Uterus (tissue), 4 donors: ENCODE data around the gene FERMT3. TPM values are rescaled to one million over a fixed set of nuclear protein-coding genes. Genes with fewer than 3 reads are reported as not detected.

Experiments
- DNase-seq, 2 donors: peaks; one replicate each; pipeline ENCODE4 v3.0.0-alpha.2; 2019 to 2020
- H3K27ac ChIP-seq, 2 donors: fragments of 200-600 bp; sonication (generic); 1 replicate in 1 of 2; 2 replicates in 1 of 2; pipeline ENCODE4 v1.5.1; 2016 to 2018
- H3K27me3 ChIP-seq, 2 donors: fragments of 200-600 bp; sonication (generic); one replicate each; pipeline ENCODE4 v1.5.1; 2018 to 2019; ENCODE audit warnings: control low read depth in 1 of 2
- H3K36me3 ChIP-seq, 2 donors: fragments of 200-600 bp; sonication (generic); one replicate each; pipeline ENCODE4 v1.5.1; 2019; ENCODE audit warnings: control low read depth in 1 of 2
- H3K4me1 ChIP-seq, 2 donors: fragments of 200-600 bp; sonication (generic); one replicate each; pipeline ENCODE4 v1.5.1; 2018 to 2019; ENCODE audit warnings: control low read depth in 1 of 2
- H3K4me3 ChIP-seq, 2 donors: fragments of 200-600 bp; sonication (generic); 1 replicate in 1 of 2; 2 replicates in 1 of 2; pipeline ENCODE4 v1.5.1; 2018 to 2019; ENCODE audit warnings: mild to moderate bottlenecking in 1 of 2
- H3K9me3 ChIP-seq, 2 donors: fragments of 200-600 bp; sonication (generic); one replicate each; pipeline ENCODE4 v1.5.1; 2019; ENCODE audit warnings: control low read depth in 1 of 2
- CTCF ChIP-seq, 4 experiments: fragments of 200-600 bp in 2 of 4; fragments of 450-650 bp in 2 of 4; sonication (generic) in 2 of 4; IDR thresholded peaks; one replicate each; pipeline ENCODE4 v1.5.1; 2016 to 2019; ENCODE audit warnings: antibody characterized with exemption in 4 of 4, mild to moderate bottlenecking in 2 of 4, moderate library complexity in 1 of 4
- POLR2A ChIP-seq, 2 donors: fragments of 450-650 bp; IDR thresholded peaks; one replicate each; pipeline ENCODE4 v1.6.1; 2016; ENCODE audit warnings: antibody characterized with exemption in 2 of 2, mild to moderate bottlenecking in 1 of 2, moderate library complexity in 1 of 2
- intact Hi-C: fragments of 100-400 bp; cut with DNase I; formaldehyde crosslinking; loops from one replicate; pipeline ENCODE4 v1.15.1; 2023; ENCODE audit warnings: low total_unique reads
- total RNA-seq, 4 donors: library from RNA; depleted of rRNA in 3 of 4; stranded (reverse); fragments of >200 nt in 3 of 4; gene quantifications; one replicate each; pipeline versions ENCODE4 v1.1.0 to v1.2.4, GENCODE V29; 2014 to 2023
- donor health status: DM: yes; HTN: yes; CAD: no.

The FERMT3 gene
- total RNA-seq, 4 donors from 2014 or later: 3.1 to 50.3 (median 9.3) TPM

- no peak for TF ChIP-seq POLR2A (IDR thresholded peaks at IDR 0.05)
- no peak for TF ChIP-seq CTCF (IDR thresholded peaks at IDR 0.05)
- Histone ChIP-seq H3K4me1 (no peaks in the 10 kb centered on the region), H3K27ac (no peak overlapping the region), H3K27me3 (no peaks in the 10 kb centered on the region), H3K9me3 (no peaks in the 10 kb centered on the region), H3K4me3 (no peak overlapping the region), H3K36me3 (no peaks in the 10 kb centered on the region)
- peak in 1 of 2 donors; percentile 17 for DNase-seq
- intact Hi-C loops: no loop called here
These were observed 4.8 kb downstream of the FERMT3 start for GRCh38 chr11:64211181-64211872.

GRCh38 chr11:64216879-64217278, 10.4 kb downstream of the FERMT3 start:
- Histone ChIP-seq H3K9me3 (no peaks in the 10 kb centered on the region), H3K27ac (no peak overlapping the region), H3K4me1 (no peaks in the 10 kb centered on the region), H3K36me3 (no peaks in the 10 kb centered on the region), H3K4me3 (no peak overlapping the region), H3K27me3 (no peaks in the 10 kb centered on the region)
- DNase-seq: no peak
- intact Hi-C loops: no loop called here
- no peak for TF ChIP-seq CTCF (IDR thresholded peaks at IDR 0.05)
- TF ChIP-seq POLR2A (IDR thresholded peaks at IDR 0.05): no peak

DNA sequence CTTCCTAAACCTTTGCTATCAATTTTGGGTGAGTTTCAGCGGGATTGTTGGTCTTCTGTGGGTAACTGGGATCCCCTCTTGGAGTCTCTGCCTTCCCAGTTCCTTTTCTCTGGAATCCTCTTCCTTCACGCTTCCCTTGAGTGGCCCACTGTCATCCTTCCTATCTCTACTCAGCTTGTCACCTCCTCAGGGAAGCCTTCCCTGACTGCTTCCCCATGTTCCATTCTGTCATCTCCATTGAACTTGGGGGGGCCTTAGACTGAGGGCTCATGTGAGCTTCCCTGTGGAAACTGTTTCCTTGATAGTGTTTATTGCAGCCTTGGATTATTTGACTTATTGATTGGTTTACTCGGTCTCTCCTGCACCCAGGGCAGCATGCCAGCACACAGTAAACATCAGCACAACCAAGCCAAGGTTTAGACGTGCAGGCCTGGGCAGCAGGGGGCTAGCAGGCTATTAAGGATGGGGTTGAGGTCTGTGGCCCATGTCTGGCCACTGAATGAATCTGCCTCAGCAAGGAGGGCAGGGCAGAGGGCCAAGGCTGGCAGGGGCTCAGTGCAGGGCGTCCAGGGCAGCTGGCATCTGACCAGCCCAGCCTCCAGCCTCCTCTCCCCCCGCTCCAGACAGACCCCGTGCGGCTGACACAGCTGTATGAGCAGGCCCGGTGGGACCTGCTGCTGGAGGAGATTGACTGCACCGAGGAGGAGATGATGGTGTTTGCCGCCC, 12.3 kb downstream of the FERMT3 start:
- intact Hi-C loops: no loop called here
- H3K4me1 ChIP-seq: no peaks in the 10 kb centered on the region
- TF ChIP-seq POLR2A (IDR thresholded peaks at IDR 0.05): no peak
- TF ChIP-seq CTCF (IDR thresholded peaks at IDR 0.05): no peak
- no peaks in the 10 kb centered on the region for H3K27me3 ChIP-seq
- DNase-seq: peak in 1 of 2 donors; percentile 21
- H3K9me3 ChIP-seq: no peaks in the 10 kb centered on the region
- H3K27ac ChIP-seq: no peak overlapping the region
- no peak overlapping the region for H3K4me3 ChIP-seq
- H3K36me3 ChIP-seq: no peaks in the 10 kb centered on the region

DNA sequence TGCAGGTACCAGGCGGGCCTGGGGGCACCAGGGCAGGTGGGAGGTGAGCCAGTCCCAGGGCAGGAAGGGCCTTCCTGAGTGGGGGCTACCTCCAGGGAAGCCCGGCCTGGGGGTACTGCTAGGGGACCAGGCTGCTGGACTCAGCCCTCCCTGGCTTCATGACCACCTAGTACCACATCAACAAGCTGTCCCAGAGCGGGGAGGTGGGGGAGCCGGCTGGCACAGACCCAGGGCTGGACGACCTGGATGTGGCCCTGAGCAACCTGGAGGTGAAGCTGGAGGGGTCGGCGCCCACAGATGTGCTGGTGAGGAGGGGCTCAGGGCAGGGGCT, 12.8 kb downstream of the FERMT3 start:
- no peak for TF ChIP-seq POLR2A (IDR thresholded peaks at IDR 0.05)
- TF ChIP-seq CTCF (IDR thresholded peaks at IDR 0.05): no peak
- Histone ChIP-seq H3K36me3 (no peaks in the 10 kb centered on the region), H3K27ac (no peak overlapping the region), H3K9me3 (no peaks in the 10 kb centered on the region), H3K4me1 (no peaks in the 10 kb centered on the region), H3K4me3 (no peak overlapping the region), H3K27me3 (no peaks in the 10 kb centered on the region)
- peak in 1 of 2 donors; percentile 19 for DNase-seq
- intact Hi-C loops: no loop called here

- Histone ChIP-seq H3K9me3 (no peaks in the 10 kb centered on the region), H3K36me3 (no peaks in the 10 kb centered on the region), H3K4me1 (no peaks in the 10 kb centered on the region), H3K27me3 (no peaks in the 10 kb centered on the region), H3K4me3 (no peak overlapping the region), H3K27ac (no peak overlapping the region)
- intact Hi-C loops: no loop called here
- peak in 1 of 2 donors; percentile 19 for DNase-seq
- no peak for TF ChIP-seq POLR2A (IDR thresholded peaks at IDR 0.05)
- TF ChIP-seq CTCF (IDR thresholded peaks at IDR 0.05): no peak
These were observed 13.2 kb downstream of the FERMT3 start for GRCh38 chr11:64219755-64220154.
